H1 (cell line): ENCODE results near the gene OBP2B. TPM values are rescaled to one million over a fixed set of nuclear protein-coding genes. Genes with fewer than 3 reads are reported as not detected.

Experiments
- ATF2 ChIP-seq: IDR thresholded peaks from 2 replicates; pipeline ENCODE4 v1.6.1; 2012; ENCODE audit warnings: low read length, inconsistent platforms
- FOSL1 ChIP-seq: IDR thresholded peaks from 2 replicates; pipeline ENCODE4 v1.6.1; 2011; ENCODE audit warnings: mild to moderate bottlenecking, low read depth, low read length, moderate library complexity; ENCODE audit not compliant: insufficient read depth
- NRF1 ChIP-seq: IDR thresholded peaks from 2 replicates; pipeline ENCODE4 v1.6.1; 2011; ENCODE audit warnings: mild to moderate bottlenecking, low read depth, low read length, improper control_type of control experiment
- SAP30 ChIP-seq: fragments of 300-600 bp; sonication (generic); IDR thresholded peaks from 2 replicates; pipeline ENCODE4 v1.7.1; 2012; ENCODE audit warnings: low read length, moderate library complexity, mild to moderate bottlenecking, inconsistent platforms; ENCODE audit not compliant: insufficient read depth, insufficient replicate concordance
- polyA plus RNA-seq, 7 experiments: library from polyadenylated mRNA; depleted of rRNA in 3 of 7; stranded (reverse) in 5 of 7; unstranded in 2 of 7; fragments of >200 nt in 5 of 7; fragments of 200-250 nt in 2 of 7; gene quantifications; 1 replicate in 5 of 7; 2 replicates in 1 of 7; 4 replicates in 1 of 7; pipeline versions ENCODE4 v1.2.1 to v1.2.3, GENCODE V29; 2011 to 2013; ENCODE audit warnings: missing spikeins in 2 of 7, mixed read lengths in 2 of 7
- total RNA-seq: library from RNA; stranded (reverse); fragmentation: NEBNext Ultra II Directional; extraction: Animal tissue kit (Norgen Biotek cat#: 25700); gene quantifications from 2 replicates; pipeline ENCODE4 v1.2.1, GENCODE V29; 2021

The OBP2B gene
- total and polyA plus RNA-seq, 2 of the 8 experiments (the other 6 are each of a cell fraction or from before 2014, with no cell fraction given) = not detected

DNA sequence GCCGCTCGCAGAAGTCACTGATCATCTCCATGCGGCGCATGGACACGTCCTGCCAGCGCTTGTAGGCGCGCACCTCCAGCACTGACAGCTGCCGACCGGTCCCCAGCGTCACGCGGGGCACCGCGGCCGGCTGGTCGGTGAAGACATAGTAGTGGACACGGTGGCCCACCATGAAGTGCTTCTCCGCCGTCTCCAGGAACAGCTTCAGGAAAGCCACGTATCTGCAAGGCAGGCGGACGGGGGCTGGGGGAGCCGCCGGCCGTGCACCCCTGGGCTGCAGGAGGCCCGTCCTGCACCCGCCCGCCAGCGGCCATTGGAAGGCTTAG lies 47.0 kb upstream of the OBP2B start (continued):
- TF ChIP-seq ATF2 (no peak), SAP30 (no peak), FOSL1 (no peak), NRF1 (no peak)
